HCT116 (cell line): ENCODE results near the gene ADPRS.

Experiments used
- POLR2A ChIP-seq: IDR thresholded peaks from 2 replicates; pipeline ENCODE4 v1.7.0; 2011; ENCODE audit warnings: borderline replicate concordance; ENCODE audit not compliant: insufficient read depth, insufficient read length; ENCODE audit errors: extremely low read depth
- ZFX ChIP-seq: fragments of 450-650 bp; IDR thresholded peaks from 2 replicates; pipeline ENCODE4 v1.6.1; 2017
- TF ChIP-seq, protein P1 (sequence below): IDR thresholded peaks from 2 replicates; pipeline ENCODE4 v1.6.1; 2012
- TF ChIP-seq, protein P2 (sequence below), 3 experiments: fragments of 200-600 bp in 1 of 3; sonication (generic) in 1 of 3; IDR thresholded peaks in 2 of 3; conservative IDR thresholded peaks in 1 of 3; 2 replicates each; pipeline ENCODE4 v1.5.1; 2012 to 2017; ENCODE audit warnings: low read depth in 2 of 3, low read length in 2 of 3, antibody characterized with exemption in 1 of 3, borderline replicate concordance in 1 of 3, control low read depth in 1 of 3, mild to moderate bottlenecking in 1 of 3, mixed read lengths in 1 of 3, mixed run types in 1 of 3, moderate library complexity in 1 of 3; ENCODE audit not compliant: insufficient read depth in 1 of 3

DNA sequence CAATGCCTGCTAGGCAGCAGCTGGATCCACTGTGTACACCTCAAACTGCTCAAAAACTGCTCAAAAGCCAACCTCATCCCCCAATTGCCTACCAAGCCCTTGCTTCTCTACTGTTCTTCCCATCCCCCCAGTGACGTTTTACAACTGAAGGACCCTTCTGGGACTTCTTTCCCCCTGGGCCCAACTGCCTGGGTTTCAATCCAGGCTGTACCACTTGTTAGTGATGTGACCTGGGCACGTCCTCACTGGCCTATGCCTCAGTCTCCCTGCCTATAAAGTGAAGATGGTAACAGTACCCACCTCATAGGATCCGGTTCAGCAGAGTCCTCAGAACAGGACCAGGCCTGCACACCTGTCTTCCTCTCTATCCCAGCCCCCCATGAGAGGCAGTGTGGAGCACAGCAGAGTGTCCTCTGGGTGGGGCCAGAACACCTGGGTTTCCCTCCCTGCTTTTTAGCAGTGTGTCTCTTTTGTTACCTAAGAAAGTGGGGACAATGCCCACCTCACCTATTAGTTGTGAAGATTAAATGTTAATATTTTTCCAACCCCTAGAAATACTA lies 6.7 kb upstream of the ADPRS start:
- TF ChIP-seq, protein P1, sequence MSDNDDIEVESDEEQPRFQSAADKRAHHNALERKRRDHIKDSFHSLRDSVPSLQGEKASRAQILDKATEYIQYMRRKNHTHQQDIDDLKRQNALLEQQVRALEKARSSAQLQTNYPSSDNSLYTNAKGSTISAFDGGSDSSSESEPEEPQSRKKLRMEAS: no peak
- no peak for TF ChIP-seq POLR2A
- TF ChIP-seq, protein P2, sequence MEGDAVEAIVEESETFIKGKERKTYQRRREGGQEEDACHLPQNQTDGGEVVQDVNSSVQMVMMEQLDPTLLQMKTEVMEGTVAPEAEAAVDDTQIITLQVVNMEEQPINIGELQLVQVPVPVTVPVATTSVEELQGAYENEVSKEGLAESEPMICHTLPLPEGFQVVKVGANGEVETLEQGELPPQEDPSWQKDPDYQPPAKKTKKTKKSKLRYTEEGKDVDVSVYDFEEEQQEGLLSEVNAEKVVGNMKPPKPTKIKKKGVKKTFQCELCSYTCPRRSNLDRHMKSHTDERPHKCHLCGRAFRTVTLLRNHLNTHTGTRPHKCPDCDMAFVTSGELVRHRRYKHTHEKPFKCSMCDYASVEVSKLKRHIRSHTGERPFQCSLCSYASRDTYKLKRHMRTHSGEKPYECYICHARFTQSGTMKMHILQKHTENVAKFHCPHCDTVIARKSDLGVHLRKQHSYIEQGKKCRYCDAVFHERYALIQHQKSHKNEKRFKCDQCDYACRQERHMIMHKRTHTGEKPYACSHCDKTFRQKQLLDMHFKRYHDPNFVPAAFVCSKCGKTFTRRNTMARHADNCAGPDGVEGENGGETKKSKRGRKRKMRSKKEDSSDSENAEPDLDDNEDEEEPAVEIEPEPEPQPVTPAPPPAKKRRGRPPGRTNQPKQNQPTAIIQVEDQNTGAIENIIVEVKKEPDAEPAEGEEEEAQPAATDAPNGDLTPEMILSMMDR (IDR thresholded peaks at IDR 0.05 in 2 of 3, conservative IDR thresholded peaks at IDR 0.05 in 1 of 3; ENCODE audit: borderline replicate concordance in 1 of 3, insufficient read depth in 1 of 3, low read depth in 2 of 3, low read length in 2 of 3): peak in 2 of 3 experiments; percentile 6 to 21; a peak in 1 of 6 replicates
- TF ChIP-seq ZFX: no peak
